Lower leg skin (tissue), 4 donors: ENCODE data around the gene SH3BP5. TPM values are rescaled to one million over a fixed set of nuclear protein-coding genes. Genes with fewer than 3 reads are reported as not detected.
A peak's percentile ranks its signal among the peaks of the same experiment; 100 is the strongest.

Experiments
- DNase-seq, 2 donors: peaks; one replicate each; pipeline ENCODE4 v3.0.0-alpha.2; 2019; ENCODE audit warnings: low spot score in 2 of 2
- H3K4me3 ChIP-seq: fragments of 200-600 bp; sonication (generic); 2 replicates; pipeline ENCODE4 v1.5.1; 2017; ENCODE audit warnings: mild to moderate bottlenecking, low read depth; ENCODE audit not compliant: poor library complexity, severe bottlenecking
- CTCF ChIP-seq, 3 donors: fragments of 450-650 bp; IDR thresholded peaks; one replicate each; pipeline ENCODE4 v1.5.1; 2016; ENCODE audit warnings: antibody characterized with exemption in 3 of 3, mild to moderate bottlenecking in 3 of 3, moderate library complexity in 2 of 3
- POLR2A ChIP-seq, 2 donors: fragments of 450-650 bp; IDR thresholded peaks; one replicate each; pipeline ENCODE4 v1.6.1; 2016 to 2017; ENCODE audit warnings: antibody characterized with exemption in 2 of 2, mild to moderate bottlenecking in 1 of 2, moderate library complexity in 1 of 2
- WGBS, 2 donors: methylation state at CpG; one replicate each; pipeline ENCODE4 v1.1.5; 2018; 5-methylcytosine and 5-hydroxymethylcytosine counted together
- intact Hi-C: fragments of 100-400 bp; cut with DNase I; formaldehyde crosslinking; loops from one replicate; pipeline ENCODE4 v1.15.0; 2023; ENCODE audit warnings: low total_unique reads
- total RNA-seq, 4 donors: library from RNA; depleted of rRNA; stranded (reverse); fragments of >200 nt; gene quantifications; one replicate each; pipeline ENCODE4 v1.1.0, GENCODE V29; 2016

SH3BP5 gene
- total RNA-seq, 4 donors from 2014 or later = 10.7 to 30.3 (median 18.5) TPM

- no peak for TF ChIP-seq POLR2A (IDR thresholded peaks at IDR 0.05)
- no peak for TF ChIP-seq CTCF (IDR thresholded peaks at IDR 0.05)
- DNase-seq = no peak
- intact Hi-C loops = no loop called here
- WGBS, 2 donors = 84 to 92% methylated on average over 3 of the region's 3 CpGs
- H3K4me3 ChIP-seq = no peak overlapping the region
These were observed 41.6 kb downstream of the SH3BP5 start for GRCh38 chr3:15290736-15291135.

- 92 to 95% methylated on average over 1 of the region's 1 CpG for WGBS, 2 donors
- intact Hi-C loops = no loop called here
- TF ChIP-seq POLR2A (IDR thresholded peaks at IDR 0.05) (no peak), CTCF (IDR thresholded peaks at IDR 0.05) (no peak)
- no peak for DNase-seq
- H3K4me3 ChIP-seq = no peak overlapping the region
These were observed 42.7 kb downstream of the SH3BP5 start for GRCh38 chr3:15289661-15290060.

- intact Hi-C loops = no loop called here
- TF ChIP-seq POLR2A (IDR thresholded peaks at IDR 0.05) (no peak), CTCF (IDR thresholded peaks at IDR 0.05) (no peak)
- no peak for DNase-seq
- no peak overlapping the region for H3K4me3 ChIP-seq
- 95 to 96% methylated on average over 10 of the region's 10 CpGs for WGBS, 2 donors
These were observed 43.9 kb downstream of the SH3BP5 start for GRCh38 chr3:15288331-15289035.

- 57 to 64% methylated on average over 13 of the region's 13 CpGs for WGBS, 2 donors
- no peak overlapping the region for H3K4me3 ChIP-seq
- peak in 1 of 2 donors; percentile 77 for DNase-seq
- TF ChIP-seq CTCF (IDR thresholded peaks at IDR 0.05) (no peak), POLR2A (IDR thresholded peaks at IDR 0.05) (no peak)
- intact Hi-C loops = no loop called here
These were observed 44.6 kb downstream of the SH3BP5 start for GRCh38 chr3:15287565-15288330.

GRCh38 chr3:15286022-15286421 lies 46.4 kb downstream of the SH3BP5 start:
- H3K4me3 ChIP-seq = no peak overlapping the region
- intact Hi-C loops = no loop called here
- 81 to 83% methylated on average over 8 of the region's 8 CpGs for WGBS, 2 donors
- no peak for DNase-seq
- TF ChIP-seq POLR2A (IDR thresholded peaks at IDR 0.05) (no peak), CTCF (IDR thresholded peaks at IDR 0.05) (no peak)
